Stimulated activated CD4-positive, alpha-beta T cell treated with anti-CD3 and anti-CD28 coated beads, Interleukin-4, amount 100 ng/mL, for 24 hours (primary cell): ENCODE measurements around the gene CDHR3.
"Not testable (repeated sequence)": the region's sequence is repeated elsewhere in the genome, so short reads cannot be mapped to it uniquely, and the experiment has no call there.

Experiments
- DNase-seq: peaks from one replicate; pipeline ENCODE4 v3.0.0-alpha.2; 2020

CDHR3 gene

DNA sequence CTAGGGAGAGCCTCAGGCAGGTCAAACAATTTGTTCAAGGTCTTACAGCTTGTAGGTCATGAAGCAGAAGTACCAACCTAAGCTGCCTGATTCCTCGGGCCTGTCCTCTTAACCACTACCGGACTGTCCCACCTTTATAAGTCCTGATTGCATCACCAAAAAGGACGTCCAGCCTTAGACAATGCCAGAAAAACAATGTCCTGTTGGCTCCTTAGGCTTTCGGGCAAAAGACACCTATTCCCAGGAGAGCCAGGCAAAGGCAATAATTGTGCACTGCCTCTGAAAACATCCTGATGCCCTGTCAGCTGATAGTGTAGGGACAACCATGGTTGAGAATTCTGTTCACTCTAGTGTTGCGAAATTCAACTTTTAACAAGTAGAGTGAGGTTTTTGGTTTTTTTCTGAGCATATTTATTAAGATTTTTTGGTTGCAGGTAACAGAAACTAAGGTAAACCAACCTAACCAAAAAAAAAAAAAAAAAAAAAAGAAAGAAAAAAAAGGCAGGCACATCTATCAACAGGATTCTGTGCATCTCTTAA is 40.5 kb downstream of the CDHR3 start:
- DNase-seq = no peak

DNA sequence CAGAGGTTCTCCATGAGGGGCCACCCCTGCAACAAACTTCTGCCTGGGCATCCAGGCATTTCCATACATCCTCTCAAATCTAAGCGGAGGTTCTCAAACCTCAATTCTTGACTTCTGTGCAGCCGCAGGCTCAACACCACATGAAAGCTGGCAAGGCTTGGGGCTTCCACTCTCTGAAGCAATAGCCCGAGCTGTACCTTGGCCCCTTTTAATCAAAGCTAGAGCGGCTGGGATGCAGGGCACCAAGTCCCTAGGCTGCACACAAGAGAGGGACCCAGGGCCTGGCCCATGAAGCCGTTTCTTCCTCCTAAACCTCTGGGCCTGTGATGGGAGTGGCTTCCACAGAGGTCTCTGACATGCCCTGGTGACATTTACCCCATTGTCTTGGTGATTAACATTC is 43.8 kb downstream of the CDHR3 start:
- no peak for DNase-seq

DNA sequence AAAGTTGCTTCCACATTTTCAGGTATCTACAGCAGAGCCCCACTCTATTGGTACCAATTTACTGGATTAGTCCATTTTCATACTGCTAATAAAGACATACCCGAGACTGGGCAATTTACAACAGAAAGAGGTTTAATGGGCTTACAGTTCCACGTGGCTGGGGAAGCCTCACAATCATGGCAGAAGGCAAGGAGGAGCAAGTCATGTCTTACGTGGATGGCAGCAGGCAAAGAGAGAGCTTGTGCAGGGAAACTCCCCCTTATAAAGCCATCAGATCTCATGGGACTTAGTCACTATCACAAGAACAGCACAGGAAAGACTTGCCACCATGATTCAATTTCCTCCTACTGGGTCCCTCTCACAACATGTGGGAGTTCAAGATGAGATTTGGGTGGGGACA is 44.7 kb downstream of the CDHR3 start:
- not testable (repeated sequence) for DNase-seq

DNA sequence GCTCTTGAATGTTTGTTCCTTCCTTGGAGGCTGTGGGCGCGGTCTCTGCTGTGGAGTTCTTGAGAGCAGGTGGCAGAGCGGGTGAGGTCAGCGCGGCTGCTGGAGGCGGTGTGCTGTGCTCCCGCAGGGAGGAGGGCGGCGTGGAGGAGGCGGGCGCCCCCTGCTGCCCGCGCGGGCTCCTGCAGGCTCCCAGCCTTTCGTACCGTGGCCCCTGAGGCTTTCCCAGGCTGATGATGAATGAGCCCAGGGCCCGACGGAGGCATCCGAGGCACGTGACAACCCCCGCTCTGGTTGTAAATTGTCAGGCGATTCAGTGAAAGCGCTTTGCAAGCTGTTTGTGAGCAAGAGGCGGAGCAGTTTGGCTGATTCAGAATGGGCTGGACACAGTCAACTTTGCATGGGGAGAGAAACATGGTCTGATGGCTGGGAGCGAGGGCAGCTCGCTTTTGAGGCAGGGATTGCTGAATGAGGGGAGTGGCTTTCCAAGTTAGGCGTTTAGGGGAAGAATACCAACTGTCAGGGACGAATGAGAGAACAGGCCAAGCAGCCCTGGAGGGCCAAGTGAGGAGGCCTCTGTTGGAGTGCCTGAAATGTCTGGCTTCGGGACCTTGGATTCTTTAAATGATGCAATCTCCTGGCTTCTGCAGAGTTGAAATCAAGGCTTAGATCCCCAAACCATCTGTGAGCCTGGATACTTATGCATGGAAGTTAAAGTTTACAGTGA is 46.6 kb downstream of the CDHR3 start:
- peak; percentile 82 for DNase-seq

DNA sequence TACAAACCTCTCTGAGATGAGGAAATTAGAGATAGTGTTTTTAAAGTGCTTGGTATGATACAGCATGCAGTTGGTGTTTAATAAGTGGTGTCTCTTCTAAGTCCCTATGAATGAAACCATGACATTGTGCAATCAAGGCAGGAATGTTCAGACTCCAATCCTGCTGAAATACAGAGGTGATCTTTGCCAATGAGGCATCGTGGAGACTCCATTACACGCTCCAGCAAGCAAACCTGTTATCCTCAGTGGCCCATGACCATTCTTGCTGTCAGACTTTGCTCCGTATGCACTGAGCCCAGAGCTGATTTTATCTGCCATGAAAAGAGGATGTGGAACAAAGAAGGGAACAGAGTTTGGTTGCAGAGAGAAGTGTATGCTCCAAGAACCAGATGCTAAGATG is 47.3 kb downstream of the CDHR3 start:
- no peak for DNase-seq

DNA sequence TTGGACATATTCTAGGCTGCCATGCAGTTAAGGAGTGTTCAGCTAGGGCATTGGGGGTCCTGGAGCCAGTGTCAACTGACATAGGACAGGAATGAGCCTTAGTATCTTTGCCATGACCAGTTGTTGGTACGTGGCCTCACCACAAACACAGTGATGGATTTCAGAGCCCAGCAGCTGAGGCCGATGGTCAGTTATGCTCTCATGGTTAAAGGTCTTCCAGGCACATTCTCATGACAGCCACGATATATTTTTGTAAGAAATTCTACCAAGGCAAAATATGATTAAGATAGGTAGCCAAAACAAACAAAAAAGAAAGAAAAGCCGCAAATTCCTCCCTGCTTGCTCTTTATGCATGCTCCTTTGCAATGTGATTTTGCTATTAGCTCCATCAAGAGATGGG is 47.8 kb downstream of the CDHR3 start:
- DNase-seq = no peak

DNA sequence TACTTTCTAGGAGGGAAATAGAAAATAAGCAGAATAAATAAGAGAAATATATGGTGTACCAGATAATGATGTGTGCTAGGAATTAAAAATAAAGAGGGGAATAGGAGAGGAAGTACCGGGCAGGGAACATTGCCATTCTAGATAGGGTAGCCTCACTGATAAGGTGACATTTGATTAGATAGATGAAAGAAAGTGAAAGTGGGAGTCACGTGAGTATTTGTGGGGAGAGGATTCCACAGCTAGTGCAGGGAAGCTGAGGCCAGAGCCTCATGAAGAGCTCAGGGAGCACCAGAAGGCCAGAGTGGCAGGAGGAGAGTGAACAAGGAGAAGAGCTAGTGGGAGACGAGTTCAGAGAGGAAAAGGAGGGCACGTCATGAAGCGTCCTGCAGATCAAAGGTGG is 49.1 kb downstream of the CDHR3 start:
- no peak for DNase-seq

DNA sequence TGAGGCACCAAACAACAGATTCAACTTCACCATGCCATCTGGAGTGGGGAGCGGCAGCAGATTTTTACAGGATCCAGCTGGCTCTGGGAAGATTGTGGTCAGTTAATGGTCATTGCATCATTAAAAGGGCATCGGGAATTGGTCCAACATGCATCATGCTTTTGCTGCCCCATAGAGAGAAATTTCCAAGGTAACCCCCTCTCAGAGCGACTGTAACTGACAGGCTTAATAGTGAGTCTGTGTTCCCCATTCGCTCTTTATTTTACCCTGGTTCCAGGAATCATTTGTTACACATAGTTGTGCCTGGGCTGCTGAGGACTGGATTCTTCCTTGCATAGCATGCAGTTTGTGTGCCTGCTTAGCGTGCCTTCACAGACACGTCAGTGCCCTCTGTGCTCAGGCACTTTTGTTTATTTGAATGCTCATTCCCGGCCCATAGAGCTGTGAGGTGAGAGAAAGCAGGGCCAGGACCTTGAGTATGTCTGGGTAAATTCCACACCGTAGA is 49.9 kb downstream of the CDHR3 start:
- no peak for DNase-seq

DNA sequence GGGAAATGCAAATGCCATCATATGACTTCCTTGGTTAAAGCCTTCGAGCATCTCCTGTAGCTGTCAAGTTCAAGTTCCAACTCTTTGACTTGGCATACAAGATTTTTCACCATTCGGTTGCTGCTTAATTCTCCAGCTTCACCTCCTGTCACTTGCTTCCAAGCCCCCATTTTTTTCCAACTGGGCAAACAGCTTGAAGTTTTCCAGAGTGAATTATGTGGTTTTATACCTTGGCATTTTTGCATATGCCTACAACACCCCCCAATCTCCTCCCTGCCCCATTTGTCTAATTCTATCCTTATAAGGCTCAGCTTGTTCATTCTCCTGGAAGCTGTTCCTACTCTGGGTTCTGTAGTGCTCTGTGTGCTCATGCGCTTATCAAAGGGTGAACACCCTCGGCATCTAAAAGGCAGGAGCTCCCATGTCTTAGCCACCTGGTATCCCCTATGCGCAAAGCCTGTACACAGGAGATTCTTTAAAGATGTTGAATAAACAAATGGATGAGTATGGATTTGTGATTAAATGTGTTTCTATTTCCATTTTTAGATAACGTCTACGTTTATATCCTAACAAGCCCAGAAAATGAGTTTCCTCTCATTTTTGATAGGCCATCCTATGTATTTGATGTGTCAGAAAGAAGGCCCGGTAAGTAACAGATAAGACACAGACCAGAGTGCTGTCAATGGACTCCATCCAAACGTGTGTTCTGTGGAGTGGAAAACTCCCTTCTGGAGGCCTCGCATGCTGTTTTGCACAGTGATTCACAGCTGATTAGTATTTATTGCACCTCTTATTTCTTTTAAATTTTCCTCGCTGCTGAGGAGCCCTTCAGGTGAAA is 52.5 kb downstream of the CDHR3 start:
- DNase-seq = no peak

DNA sequence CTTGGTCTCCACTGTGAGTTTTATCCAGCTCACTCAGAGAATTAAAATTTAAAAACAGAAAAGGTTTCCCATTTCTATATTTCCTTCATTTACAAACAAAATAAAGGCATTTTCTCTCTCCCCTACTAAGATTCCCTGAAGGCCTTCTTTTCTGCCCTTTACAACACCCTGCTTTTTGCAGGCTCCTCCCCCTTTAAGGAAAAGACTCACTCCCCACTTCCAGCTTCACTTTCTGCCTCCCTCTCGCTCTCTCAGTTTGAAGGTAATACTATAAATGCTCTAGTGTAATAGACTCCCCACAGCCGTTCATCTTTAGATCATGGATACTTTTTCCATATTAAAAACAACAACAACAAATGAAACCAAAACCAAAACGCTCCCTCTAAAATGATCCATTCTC is 53.3 kb downstream of the CDHR3 start:
- no peak for DNase-seq

DNA sequence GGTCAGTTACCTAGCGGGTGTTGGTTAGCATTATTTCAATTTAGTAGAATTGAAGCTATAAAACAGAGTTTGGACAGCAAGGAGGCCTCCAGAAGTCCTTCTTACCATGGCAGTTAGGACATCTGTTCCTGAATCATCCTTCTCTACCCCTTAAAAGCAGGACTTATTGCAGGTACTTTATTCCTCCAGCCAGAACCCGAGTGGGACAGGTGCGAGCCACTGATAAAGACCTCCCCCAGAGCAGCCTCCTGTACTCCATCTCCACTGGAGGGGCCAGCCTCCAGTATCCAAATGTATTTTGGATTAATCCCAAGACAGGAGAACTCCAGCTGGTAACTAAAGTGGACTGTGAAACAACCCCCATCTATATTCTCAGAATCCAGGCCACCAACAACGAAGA is 54.6 kb downstream of the CDHR3 start:
- DNase-seq = no peak

DNA sequence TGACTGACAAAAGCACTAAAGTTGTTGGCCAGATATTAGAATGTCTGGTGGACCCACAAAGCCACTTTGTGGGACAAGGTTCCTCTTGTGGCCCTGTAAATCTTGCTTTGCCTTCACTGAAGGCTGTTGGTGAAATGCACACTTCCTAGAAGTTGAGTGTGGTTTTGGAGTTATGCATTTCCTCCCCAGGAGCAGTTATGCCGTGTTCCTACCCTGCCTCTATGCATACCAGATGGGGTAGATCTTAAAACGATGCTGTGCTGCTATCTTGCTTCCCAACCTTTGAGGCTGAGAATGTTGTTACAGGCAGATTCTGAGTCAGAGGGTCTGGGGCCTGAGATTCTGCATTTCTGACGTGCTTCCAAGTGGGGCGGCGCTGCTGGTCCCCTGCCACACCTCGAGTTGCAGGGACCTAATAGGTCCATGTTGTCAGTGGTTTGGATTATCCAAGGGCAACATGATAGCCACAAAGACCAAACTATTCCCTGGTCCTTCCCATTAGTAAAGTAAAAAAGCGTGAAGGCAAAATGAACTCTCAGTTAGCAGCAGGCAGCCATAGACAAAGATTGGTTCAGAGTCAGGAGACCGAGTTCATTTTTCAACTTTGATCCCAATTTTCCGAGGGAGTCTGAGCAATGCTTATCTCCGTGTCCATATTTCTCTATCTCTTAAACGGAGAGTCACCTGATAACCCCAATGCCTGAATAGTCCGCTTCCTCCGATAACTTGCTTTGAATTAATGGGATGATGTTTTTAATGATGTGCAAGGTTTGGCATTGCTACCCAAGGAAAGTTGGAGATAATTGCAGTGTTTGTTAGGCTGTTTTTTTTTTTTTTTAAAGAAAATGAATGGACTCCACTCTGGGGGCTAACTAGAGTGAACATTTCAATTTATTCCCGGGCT is 55.8 kb downstream of the CDHR3 start:
- DNase-seq = no peak

DNA sequence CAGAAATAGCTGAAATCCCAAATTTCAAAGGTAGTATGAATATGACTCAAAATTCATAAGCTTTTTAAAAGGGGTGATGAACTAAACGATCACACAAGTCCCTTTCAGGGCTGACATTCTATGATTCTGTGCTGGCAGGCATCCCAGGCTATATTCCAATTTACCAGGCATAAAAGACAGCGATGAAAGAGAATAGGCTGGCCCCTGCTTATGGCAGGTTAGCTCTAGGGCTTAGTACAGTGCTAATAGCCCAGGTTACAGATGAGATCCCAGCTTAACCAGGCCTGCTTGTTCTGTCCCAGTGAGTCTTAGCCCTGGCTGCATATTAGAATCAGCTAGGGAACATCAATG is 56.4 kb downstream of the CDHR3 start:
- DNase-seq = no peak

DNA sequence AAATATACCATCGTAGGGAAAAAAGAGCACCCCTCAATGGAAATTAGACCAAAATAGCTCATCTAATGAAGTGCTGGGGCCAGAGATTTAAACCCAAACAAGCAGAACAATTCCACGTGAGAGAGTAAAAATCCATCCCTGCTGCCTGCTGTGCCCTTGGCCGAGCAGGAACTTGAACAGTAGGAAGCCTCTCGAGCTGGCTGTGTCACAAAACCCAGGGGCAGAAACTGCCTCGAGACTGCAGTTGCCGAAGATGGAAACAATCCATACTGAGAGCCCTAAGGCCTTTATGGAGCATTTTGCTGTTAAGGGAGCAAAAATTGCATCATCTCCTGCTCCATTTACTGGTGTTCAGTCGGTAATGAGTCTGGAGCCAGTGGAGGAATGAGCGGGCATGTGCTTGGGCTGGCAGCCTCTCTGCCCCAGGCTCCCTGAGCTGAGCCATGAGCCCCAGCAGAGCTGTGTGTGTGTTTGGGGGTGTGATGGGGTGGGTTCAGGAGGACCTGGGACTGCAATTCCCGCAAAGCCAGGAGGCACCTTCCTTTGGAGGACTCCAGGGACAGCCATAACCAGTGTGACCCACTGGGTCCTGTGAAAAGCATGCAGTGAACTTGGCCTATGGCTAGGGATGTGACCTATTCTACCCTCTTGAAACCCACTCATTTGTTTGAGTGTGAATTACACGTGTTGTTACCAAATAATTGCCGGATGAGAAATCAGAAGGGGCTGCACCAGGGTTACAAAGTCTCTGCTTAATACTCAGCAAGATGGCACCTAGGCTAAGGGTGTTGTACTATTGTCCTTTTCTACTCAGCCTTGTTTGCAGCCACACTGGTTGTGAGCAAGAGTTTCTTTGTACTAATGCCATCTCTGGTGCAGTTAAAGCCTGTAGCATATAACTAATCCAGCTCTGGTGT is 58.3 kb downstream of the CDHR3 start:
- DNase-seq = no peak

DNA sequence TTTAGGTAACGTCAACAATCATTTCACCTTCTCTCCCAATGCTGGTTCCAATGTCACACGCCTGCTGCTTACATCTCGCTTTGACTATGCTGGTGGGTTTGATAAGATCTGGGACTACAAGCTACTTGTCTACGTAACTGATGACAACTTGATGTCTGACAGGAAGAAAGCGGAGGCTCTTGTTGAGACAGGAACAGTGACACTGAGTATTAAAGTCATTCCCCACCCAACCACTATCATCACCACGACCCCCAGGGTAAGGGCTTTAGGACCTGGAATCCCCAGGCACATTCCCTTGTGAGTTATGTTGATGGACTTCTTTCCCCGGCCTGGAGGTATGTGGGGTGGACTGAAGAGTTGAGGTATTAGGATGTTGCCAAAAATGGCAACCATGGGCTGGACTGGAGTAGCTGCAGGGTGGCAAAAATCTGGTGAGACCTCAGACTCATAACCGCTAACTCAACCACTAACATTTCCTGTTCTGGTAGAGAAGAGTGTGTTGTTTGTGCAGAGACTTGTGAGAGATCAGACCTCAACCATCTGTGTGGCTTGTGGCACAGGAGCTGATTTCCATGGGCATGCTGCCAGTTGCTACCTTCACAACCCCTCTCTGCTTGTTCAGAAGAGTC is 59.2 kb downstream of the CDHR3 start:
- DNase-seq = peak; percentile 64

DNA sequence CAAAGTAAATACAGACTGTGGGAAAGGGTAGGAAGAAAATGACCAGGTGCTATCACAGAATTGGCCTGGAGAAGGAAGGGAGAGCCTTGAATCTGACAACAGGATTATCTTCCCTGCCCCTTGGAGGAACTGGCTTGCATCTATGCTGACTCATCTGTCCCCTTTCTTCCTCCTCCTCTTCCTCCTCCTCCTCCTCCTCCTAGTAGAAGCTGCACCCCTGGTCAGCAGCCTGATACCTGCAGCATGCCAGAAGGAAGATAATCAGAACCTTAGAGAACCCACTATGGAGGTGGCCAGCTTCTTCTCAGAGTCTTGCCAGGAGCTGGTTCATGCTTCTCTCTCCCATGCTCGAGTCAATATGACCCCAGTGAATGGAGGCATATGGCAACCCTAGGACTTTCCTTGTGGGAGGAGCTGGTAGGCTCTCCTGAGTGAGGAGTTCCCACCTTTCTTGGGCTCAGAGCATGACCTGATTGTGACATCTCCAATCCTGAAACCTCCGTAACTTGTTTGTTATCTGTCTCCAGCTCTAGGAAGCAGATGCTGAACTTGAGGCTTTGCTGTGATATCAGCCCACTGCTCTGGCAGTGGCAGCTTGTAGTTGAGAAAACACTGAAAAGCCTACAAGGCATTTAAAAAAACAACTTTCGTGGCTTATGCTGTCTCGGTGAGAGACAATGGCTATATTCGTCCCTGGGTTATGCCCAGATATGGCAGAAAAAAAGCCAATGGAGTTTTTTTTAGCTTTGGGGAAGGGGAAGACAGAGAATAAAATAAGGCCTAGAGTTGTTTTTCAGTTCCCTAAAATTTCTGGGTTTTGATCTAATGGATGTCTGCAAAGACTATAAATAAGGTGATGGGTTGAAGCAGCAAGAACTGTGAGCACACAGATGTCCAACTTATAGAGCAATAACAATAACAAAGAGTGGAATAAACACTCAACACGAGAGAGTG is 60.6 kb downstream of the CDHR3 start:
- DNase-seq = no peak

DNA sequence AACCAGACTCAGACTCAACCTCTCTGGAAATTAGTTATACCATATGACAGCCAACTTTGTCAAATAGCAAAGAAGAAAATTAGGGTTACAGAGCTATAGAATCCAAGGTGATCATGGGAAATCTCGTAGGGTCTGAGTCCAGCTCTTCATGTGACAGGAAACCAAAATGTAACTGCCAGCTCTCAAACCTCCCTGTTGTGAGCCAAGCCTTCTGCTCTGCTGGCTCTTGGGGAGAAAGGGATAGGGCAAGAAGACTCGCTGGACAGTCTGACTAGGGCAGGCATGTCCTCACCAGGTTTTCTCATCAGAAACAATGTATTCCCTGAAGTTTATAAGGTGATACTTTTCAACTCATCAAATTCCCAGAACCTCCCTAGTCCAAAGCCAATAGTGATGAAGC is 63.0 kb downstream of the CDHR3 start:
- no peak for DNase-seq

DNA sequence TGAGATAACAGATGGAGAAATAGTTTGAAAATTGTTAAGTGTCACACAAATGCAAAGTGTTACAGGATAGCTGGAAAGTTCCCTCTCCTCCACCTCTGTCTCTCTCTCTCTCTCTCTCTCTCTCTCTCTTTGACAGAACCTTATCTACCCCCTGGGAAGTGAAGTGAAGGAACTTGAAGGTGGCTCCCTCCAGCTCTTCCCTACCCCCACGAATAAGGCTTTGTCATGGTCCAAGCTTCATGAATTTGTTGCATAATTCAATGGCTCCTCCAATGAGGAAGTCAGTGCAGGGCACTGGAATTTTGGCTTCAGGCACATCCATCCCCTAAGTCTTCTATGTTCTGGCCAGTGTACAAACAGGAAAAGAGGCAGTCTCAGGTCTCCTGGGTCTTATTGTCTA is 66.4 kb downstream of the CDHR3 start:
- DNase-seq = no peak

DNA sequence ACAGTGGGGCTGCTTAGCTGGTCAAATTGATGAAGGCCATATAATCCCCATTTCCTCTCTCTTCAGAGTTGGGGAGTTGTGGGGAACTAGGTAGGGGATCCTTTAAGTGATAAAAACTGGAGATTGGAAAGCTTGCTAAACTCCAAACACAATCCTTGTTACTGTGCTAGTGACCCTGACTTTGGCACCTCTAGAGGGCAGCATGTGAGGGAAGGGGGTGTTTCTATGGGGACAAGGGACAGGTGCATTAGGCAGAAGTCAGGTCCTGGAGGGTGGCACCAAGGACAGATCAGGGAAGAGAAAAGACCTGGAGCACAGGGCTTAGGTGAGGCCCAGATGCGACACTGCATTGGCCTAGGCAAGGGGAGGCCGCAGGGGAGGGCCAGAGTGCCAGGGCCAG is 66.9 kb downstream of the CDHR3 start:
- no peak for DNase-seq
